GM19328 (cell line): Measurements from ENCODE around the gene ACBD3.

ENCODE experiments used
- ATAC-seq: cut with Tn5 transposase; IDR thresholded peaks from one replicate; pipeline ENCODE4 v1.9.1; 2021; ENCODE audit warnings: mild to moderate bottlenecking, moderate library complexity; ENCODE audit not compliant: unreplicated experiment

Gene ACBD3

GRCh38 chr1:226116673-226117072, 69.9 kb downstream of the ACBD3 start:
- ATAC-seq: no peak

GRCh38 chr1:226112626-226113025, 73.9 kb downstream of the ACBD3 start:
- no peak for ATAC-seq

- ATAC-seq: no peak
These were observed 74.7 kb downstream of the ACBD3 start for GRCh38 chr1:226111883-226112261.

- ATAC-seq: no peak
These were observed 75.3 kb downstream of the ACBD3 start for GRCh38 chr1:226111098-226111882.

GRCh38 chr1:226110249-226111097, 76.1 kb downstream of the ACBD3 start:
- peak; percentile 75 for ATAC-seq

- ATAC-seq: peak; percentile 60
These were observed 76.7 kb downstream of the ACBD3 start for GRCh38 chr1:226109829-226110248.

GRCh38 chr1:226108935-226109828, 77.4 kb downstream of the ACBD3 start:
- peak; percentile 1 for ATAC-seq

- ATAC-seq: no peak
These were observed 78.8 kb downstream of the ACBD3 start for GRCh38 chr1:226107471-226108460.

GRCh38 chr1:226104671-226105121, 81.8 kb downstream of the ACBD3 start:
- ATAC-seq: no peak

- no peak for ATAC-seq
These were observed 85.8 kb downstream of the ACBD3 start for GRCh38 chr1:226100436-226101391.

GRCh38 chr1:226098870-226099835, 87.4 kb downstream of the ACBD3 start:
- no peak for ATAC-seq

- ATAC-seq: no peak
These were observed 88.5 kb downstream of the ACBD3 start for GRCh38 chr1:226097866-226098625.

GRCh38 chr1:226095286-226095685, 91.3 kb downstream of the ACBD3 start:
- ATAC-seq: no peak
